AG04450 (cell line): ENCODE results near the gene TRIM25. TPM values are rescaled to one million over a fixed set of nuclear protein-coding genes. Genes with fewer than 3 reads are reported as not detected.

Source experiments
- CTCF ChIA-PET: fragments of 300-600, 350-600 bp; formaldehyde crosslinking; extraction: SDS; loops from one replicate; lab custom pipeline; 2022; ENCODE audit warnings: antibody characterized with exemption, inconsistent platforms; lab: Charles Lee
- POLR2A ChIA-PET: fragments of 350-600 bp; formaldehyde crosslinking; extraction: SDS; loops from one replicate; lab custom pipeline; 2021; ENCODE audit warnings: antibody characterized with exemption, inconsistent platforms; lab: Yijun Ruan, JAX
- DNase-seq: peaks from one replicate; pipeline ENCODE4 v3.0.0-alpha.2; 2011; ENCODE audit warnings: low read depth, low spot score
- H3K27ac ChIP-seq: one replicate; pipeline ENCODE4 v1.5.1; 2012; ENCODE audit warnings: low read depth, low read length, control low read depth
- H3K27me3 ChIP-seq: one replicate; pipeline ENCODE4 v1.6.0; 2012; ENCODE audit warnings: low read length; ENCODE audit not compliant: control insufficient read depth, insufficient read depth
- H3K4me3 ChIP-seq: 2 replicates; pipeline ENCODE4 v1.5.1; 2011; ENCODE audit warnings: mild to moderate bottlenecking, low read depth, low read length, control low read depth
- H3K9me3 ChIP-seq: 2 replicates; pipeline ENCODE4 v1.5.1; 2012; ENCODE audit warnings: low read length; ENCODE audit not compliant: control insufficient read depth, insufficient read depth
- CTCF ChIP-seq: IDR thresholded peaks from 2 replicates; pipeline ENCODE4 v1.5.1; 2011; ENCODE audit warnings: low read depth, low read length, control low read depth, inconsistent platforms
- polyA plus RNA-seq: library from polyadenylated mRNA; depleted of rRNA; stranded (reverse); fragments of >200 nt; gene quantifications from 2 replicates; pipeline ENCODE4 v1.2.3, GENCODE V29; 2011

The TRIM25 gene
- polyA plus RNA-seq, 1 experiment: 58.2 TPM

- no peak for DNase-seq
- Histone ChIP-seq H3K9me3 (no peaks in the 10 kb centered on the region), H3K4me3 (no peak overlapping the region), H3K27ac (no peak overlapping the region), H3K27me3 (no peaks in the 10 kb centered on the region)
- ChIA-PET POLR2A (no interaction called here), CTCF (interaction anchor here (1.4 kb wide), 1 partner anchor 351 kb away, joined by 3 read pairs; no protein-coding TSS in a partner anchor)
- no peak for TF ChIP-seq CTCF
These were observed 63.3 kb downstream of the TRIM25 start for GRCh38 chr17:56850591-56850990.

- no peaks in the 10 kb centered on the region for H3K27me3 ChIP-seq
- CTCF ChIA-PET: interaction anchor here (0.6 kb wide), 1 partner anchor 83 kb away, joined by 3 read pairs; no protein-coding TSS in a partner anchor
- TF ChIP-seq CTCF: no peak
These were observed 64.7 kb downstream of the TRIM25 start for GRCh38 chr17:56849131-56849530.

GRCh38 chr17:56847106-56847505, 66.7 kb downstream of the TRIM25 start:
- no peak overlapping the region for H3K4me3 ChIP-seq
- no peak overlapping the region for H3K27ac ChIP-seq
- no peak for TF ChIP-seq CTCF
- no peaks in the 10 kb centered on the region for H3K27me3 ChIP-seq
- no peak for DNase-seq
- no peaks in the 10 kb centered on the region for H3K9me3 ChIP-seq
- CTCF ChIA-PET: interaction anchor here (0.6 kb wide), 1 partner anchor 1671 kb away, joined by 4 read pairs; no protein-coding TSS in a partner anchor
- POLR2A ChIA-PET: no interaction called here

More at GRCh38 chr17:56849131-56849530, 64.7 kb downstream of the TRIM25 start:
- POLR2A ChIA-PET: no interaction called here
- no peaks in the 10 kb centered on the region for H3K9me3 ChIP-seq
- DNase-seq: no peak
- no peak overlapping the region for H3K27ac ChIP-seq
- H3K4me3 ChIP-seq: no peak overlapping the region

GRCh38 chr17:56845934-56846333, 67.9 kb downstream of the TRIM25 start:
- CTCF ChIA-PET: no interaction called here
- Histone ChIP-seq H3K27ac (no peak overlapping the region), H3K4me3 (no peak overlapping the region), H3K9me3 (no peaks in the 10 kb centered on the region), H3K27me3 (no peaks in the 10 kb centered on the region)
- POLR2A ChIA-PET: no interaction called here
- no peak for TF ChIP-seq CTCF
- no peak for DNase-seq

- no peak overlapping the region for H3K27ac ChIP-seq
- ChIA-PET POLR2A (interaction anchor here (0.8 kb wide), 1 partner anchor 71 kb away, joined by 4 read pairs; the partner anchor contains the start of gene TRIM25), CTCF (interaction anchor here (1.1 to 2.4 kb wide), 3 partner anchors 23 to 127 kb away, joined by 3 to 18 read pairs (median 6); partner anchors contain the start of gene COIL)
- no peaks in the 10 kb centered on the region for H3K9me3 ChIP-seq
- no peaks in the 10 kb centered on the region for H3K27me3 ChIP-seq
- no peak overlapping the region for H3K4me3 ChIP-seq
- TF ChIP-seq CTCF: no peak
- DNase-seq: no peak
These were observed 71.3 kb downstream of the TRIM25 start for GRCh38 chr17:56842577-56842976.
